Measurements from ENCODE around the gene TM6SF1. TPM values are rescaled to one million over a fixed set of nuclear protein-coding genes. Genes with fewer than 3 reads are reported as not detected.

TM6SF1 gene
- total and polyA plus RNA-seq, 2 of the 4 experiments (the other 2 are of a cell fraction), result 1.6 to 1.9 TPM

DNA sequence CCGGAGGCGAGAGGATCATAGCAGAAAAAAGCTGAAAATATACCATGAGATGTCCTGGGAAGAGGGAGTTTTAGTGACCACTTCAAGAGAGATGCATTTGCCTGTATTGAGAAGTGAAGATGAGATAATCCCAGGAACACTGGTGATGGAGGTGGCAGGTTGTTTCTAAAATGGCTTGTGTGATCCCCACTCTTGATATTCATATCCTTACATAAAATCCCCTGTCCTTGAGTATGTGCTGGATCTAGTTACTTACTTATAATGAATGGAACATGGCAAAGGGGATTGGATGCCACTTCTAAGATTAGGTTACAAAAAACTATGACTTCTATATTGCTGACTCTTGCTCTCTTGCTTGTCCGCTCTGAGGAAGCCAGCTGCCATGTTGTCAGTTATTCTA is 78.1 kb downstream of the TM6SF1 start:
- Histone ChIP-seq H3K4me3 (ENCODE audit: insufficient read depth, low read depth, low read length) (no peak overlapping the region), H3K56ac (ENCODE audit: extremely low read depth, insufficient read depth, low read length) (no peak overlapping the region), H4K5ac (ENCODE audit: low read depth, low read length) (no peak overlapping the region), H3K79me1 (ENCODE audit: low read depth in 1 of 2, low read length in 2 of 2) (peaks cover 19 to 35% of the 10 kb centered on the region in 2 experiments), H2BK20ac (ENCODE audit: low read depth, low read length) (no peak overlapping the region), H3K23ac (ENCODE audit: low read depth, low read length) (no peak overlapping the region), H4K8ac (ENCODE audit: low read depth in 2 of 2, low read length in 2 of 2) (no peak overlapping the region), H2BK120ac (ENCODE audit: low read depth, low read length) (no peak overlapping the region), H3K27ac (ENCODE audit: insufficient read depth, low read length) (no peak overlapping the region), H4K91ac (ENCODE audit: insufficient read depth, low read depth, low read length) (no peak overlapping the region), H3K4ac (ENCODE audit: low read depth, low read length) (no peak overlapping the region), H3K18ac (ENCODE audit: low read depth, low read length) (no peak overlapping the region), H2AK5ac (ENCODE audit: low read depth, low read length) (no peak overlapping the region), H3K4me1 (ENCODE audit: control insufficient read depth, insufficient read depth, low read length) (no peaks in the 10 kb centered on the region), H2AK9ac (replicated peaks; ENCODE audit: low read depth, low read length, poor library complexity) (no peak overlapping the region), H2BK15ac (ENCODE audit: low read depth, low read length) (no peak overlapping the region), H2BK5ac (ENCODE audit: low read depth, low read length, poor library complexity, severe bottlenecking) (no peak overlapping the region), H3K9me3 (ENCODE audit: control insufficient read depth, insufficient read depth, low read length) (no peaks in the 10 kb centered on the region), H3K27me3 (ENCODE audit: control insufficient read depth, insufficient read depth, low read length) (no peaks in the 10 kb centered on the region), H3K9ac (ENCODE audit: low read depth, low read length) (no peak overlapping the region), H2AFZ (replicated peaks; ENCODE audit: low read length, poor library complexity) (no peak overlapping the region), H3K14ac (replicated peaks; ENCODE audit: low read depth, low read length) (no peak overlapping the region), H3K4me2 (ENCODE audit: low read depth, low read length) (no peak overlapping the region), H4K20me1 (ENCODE audit: insufficient read depth, low read length) (no peaks in the 10 kb centered on the region; the same call in 1 of the 2 replicates), H3K9me1 (ENCODE audit: insufficient read depth, low read length) (no peaks in the 10 kb centered on the region), H3K36me3 (ENCODE audit: control insufficient read depth, insufficient read depth, low read length) (no peaks in the 10 kb centered on the region)
- TF ChIP-seq NFE2L2 (IDR thresholded peaks at IDR 0.05; ENCODE audit: low read depth, low read length) (no peak), USF2 (IDR thresholded peaks at IDR 0.05; ENCODE audit: low read depth, low read length) (no peak), CHD1 (IDR thresholded peaks at IDR 0.05; ENCODE audit: low read depth, low read length) (no peak), CEBPB (IDR thresholded peaks at IDR 0.05; ENCODE audit: low read depth, low read length) (no peak), RFX5 (IDR thresholded peaks at IDR 0.05; ENCODE audit: low read depth, low read length) (no peak), RCOR1 (IDR thresholded peaks at IDR 0.05; ENCODE audit: insufficient replicate concordance, low read length) (no peak), CTCF (conservative IDR thresholded peaks at IDR 0.05; ENCODE audit: low read depth, low read length) (no peak), FOS (IDR thresholded peaks at IDR 0.05; ENCODE audit: low read depth, low read length) (no peak), MAZ (IDR thresholded peaks at IDR 0.05; ENCODE audit: borderline replicate concordance, low read depth, low read length) (no peak), POLR2A (IDR thresholded peaks at IDR 0.05; ENCODE audit: low read depth, low read length) (no peak), MAFK (IDR thresholded peaks at IDR 0.05; ENCODE audit: low read depth, low read length) (no peak), MXI1 (IDR thresholded peaks at IDR 0.05; ENCODE audit: borderline replicate concordance, low read depth, low read length) (no peak), RAD21 (IDR thresholded peaks at IDR 0.05; ENCODE audit: low read length) (no peak), SMC3 (IDR thresholded peaks at IDR 0.05; ENCODE audit: low read depth, low read length) (no peak), BHLHE40 (IDR thresholded peaks at IDR 0.05; ENCODE audit: low read depth, low read length) (no peak)
- TF ChIP-seq, protein P1, sequence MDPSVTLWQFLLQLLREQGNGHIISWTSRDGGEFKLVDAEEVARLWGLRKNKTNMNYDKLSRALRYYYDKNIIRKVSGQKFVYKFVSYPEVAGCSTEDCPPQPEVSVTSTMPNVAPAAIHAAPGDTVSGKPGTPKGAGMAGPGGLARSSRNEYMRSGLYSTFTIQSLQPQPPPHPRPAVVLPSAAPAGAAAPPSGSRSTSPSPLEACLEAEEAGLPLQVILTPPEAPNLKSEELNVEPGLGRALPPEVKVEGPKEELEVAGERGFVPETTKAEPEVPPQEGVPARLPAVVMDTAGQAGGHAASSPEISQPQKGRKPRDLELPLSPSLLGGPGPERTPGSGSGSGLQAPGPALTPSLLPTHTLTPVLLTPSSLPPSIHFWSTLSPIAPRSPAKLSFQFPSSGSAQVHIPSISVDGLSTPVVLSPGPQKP (IDR thresholded peaks at IDR 0.05; ENCODE audit: borderline replicate concordance, low read depth, low read length), result no peak
- 93% methylated on average over 2 of the region's 3 CpGs; no CpG with 5 or more reads in 1 of the 2 experiments for WGBS, 2 experiments (ENCODE audit: extremely low coverage in 2 of 2, insufficient read length in 1 of 2)
- no peak for ATAC-seq (ENCODE audit: low read depth)
- in situ Hi-C loops (cut with MboI; ENCODE audit: low sequenced_read_pairs), result no loop called here
- dilution Hi-C loops (cut with HindIII; ENCODE audit: low sequenced_read_pairs, unreplicated experiment), result no loop called here
- ChIA-PET CTCF (no interaction called here), POLR2A (ENCODE audit: unreplicated experiment) (no interaction called here)
- no TSS peak for BruUV-seq (replicated peaks)
- intact Hi-C loops (cut with micrococcal nuclease), result no loop called here
- no peak for DNase-seq
